H1 (cell line): Measurements from ENCODE around the gene ISG20L2.

Experiments used
- CBX8 ChIP-seq: fragments of 300-800, 300-1000 bp; sonication (generic); IDR thresholded peaks from 2 replicates; pipeline ENCODE4 v1.7.1; 2016; ENCODE audit warnings: low read depth, low read length, borderline replicate concordance
- SIN3A ChIP-seq, 2 experiments: IDR thresholded peaks in 1 of 2; conservative IDR thresholded peaks in 1 of 2; 2 replicates each; pipeline ENCODE4 v1.6.1; 2011 to 2012; ENCODE audit warnings: low read length in 2 of 2, improper control_type of control experiment in 1 of 2, low read depth in 1 of 2, mild to moderate bottlenecking in 1 of 2
- SP2 ChIP-seq: IDR thresholded peaks from 2 replicates; pipeline ENCODE4 v1.6.1; 2012; ENCODE audit warnings: mild to moderate bottlenecking, low read length, inconsistent platforms
- YY1 ChIP-seq: IDR thresholded peaks from 2 replicates; pipeline ENCODE4 v1.6.1; 2011; ENCODE audit warnings: low read depth, mild to moderate bottlenecking, low read length
- TF ChIP-seq, protein P1 (sequence below), 3 experiments: IDR thresholded peaks; 1 replicate in 2 of 3; 2 replicates in 1 of 3; pipeline versions ENCODE4 v1.5.1 to v1.6.1; 2011; ENCODE audit warnings: low read length in 3 of 3, mild to moderate bottlenecking in 3 of 3, inconsistent platforms in 2 of 3, low read depth in 1 of 3, moderate library complexity in 1 of 3; ENCODE audit not compliant: insufficient read depth in 1 of 3; ENCODE audit errors: control extremely low read depth in 1 of 3

- no peak for TF ChIP-seq SP2
- no peak for TF ChIP-seq CBX8
- TF ChIP-seq, protein P1, sequence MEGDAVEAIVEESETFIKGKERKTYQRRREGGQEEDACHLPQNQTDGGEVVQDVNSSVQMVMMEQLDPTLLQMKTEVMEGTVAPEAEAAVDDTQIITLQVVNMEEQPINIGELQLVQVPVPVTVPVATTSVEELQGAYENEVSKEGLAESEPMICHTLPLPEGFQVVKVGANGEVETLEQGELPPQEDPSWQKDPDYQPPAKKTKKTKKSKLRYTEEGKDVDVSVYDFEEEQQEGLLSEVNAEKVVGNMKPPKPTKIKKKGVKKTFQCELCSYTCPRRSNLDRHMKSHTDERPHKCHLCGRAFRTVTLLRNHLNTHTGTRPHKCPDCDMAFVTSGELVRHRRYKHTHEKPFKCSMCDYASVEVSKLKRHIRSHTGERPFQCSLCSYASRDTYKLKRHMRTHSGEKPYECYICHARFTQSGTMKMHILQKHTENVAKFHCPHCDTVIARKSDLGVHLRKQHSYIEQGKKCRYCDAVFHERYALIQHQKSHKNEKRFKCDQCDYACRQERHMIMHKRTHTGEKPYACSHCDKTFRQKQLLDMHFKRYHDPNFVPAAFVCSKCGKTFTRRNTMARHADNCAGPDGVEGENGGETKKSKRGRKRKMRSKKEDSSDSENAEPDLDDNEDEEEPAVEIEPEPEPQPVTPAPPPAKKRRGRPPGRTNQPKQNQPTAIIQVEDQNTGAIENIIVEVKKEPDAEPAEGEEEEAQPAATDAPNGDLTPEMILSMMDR (IDR thresholded peaks at IDR 0.05; ENCODE audit: control extremely low read depth in 1 of 3, insufficient read depth in 1 of 3, low read depth in 1 of 3, low read length in 3 of 3), result no peak; a peak in 1 of 4 replicates
- peak; percentile 21 to 79; a peak in 1 of 4 replicates for TF ChIP-seq SIN3A (conservative IDR thresholded peaks at IDR 0.05 in 1 of 2, IDR thresholded peaks at IDR 0.05 in 1 of 2; ENCODE audit: low read depth in 1 of 2, low read length in 2 of 2)
- no peak for TF ChIP-seq YY1
Measured at GRCh38 chr1:156676820-156677615, 51.5 kb downstream of the ISG20L2 start, which contains the start of gene NES.
